BJ (cell line): ENCODE results near the gene RIC8B. TPM values are rescaled to one million over a fixed set of nuclear protein-coding genes. Genes with fewer than 3 reads are reported as not detected.

Experiments used
- CTCF ChIA-PET: fragments of 350-600 bp; formaldehyde crosslinking; extraction: SDS; loops from one replicate; lab custom pipeline; 2021; ENCODE audit warnings: antibody characterized with exemption, inconsistent platforms; lab: Yijun Ruan, JAX
- POLR2A ChIA-PET: fragments of 300-600 bp; sonication (Branson Sonifier 250); formaldehyde crosslinking; extraction: SDS; loops from one replicate; lab custom pipeline; 2021; ENCODE audit warnings: antibody characterized with exemption; lab: Charles Lee
- DNase-seq: peaks from one replicate; pipeline ENCODE4 v3.0.0-alpha.2; 2011; ENCODE audit warnings: low read depth
- H3K27me3 ChIP-seq: 2 replicates; pipeline ENCODE4 v1.6.0; 2011; ENCODE audit warnings: low read length; ENCODE audit not compliant: control insufficient read depth, insufficient read depth
- H3K36me3 ChIP-seq: 2 replicates; pipeline ENCODE4 v1.5.1; 2011; ENCODE audit warnings: low read length; ENCODE audit not compliant: control insufficient read depth, insufficient read depth
- H3K4me3 ChIP-seq: 2 replicates; pipeline ENCODE4 v1.5.1; 2011; ENCODE audit warnings: low read depth, mild to moderate bottlenecking, control low read depth, low read length
- polyA plus RNA-seq: library from polyadenylated mRNA; depleted of rRNA; stranded (reverse); fragments of >200 nt; gene quantifications from 2 replicates; pipeline ENCODE4 v1.2.3, GENCODE V29; 2011
- TF ChIP-seq, protein P1 (sequence below): IDR thresholded peaks from 2 replicates; pipeline ENCODE4 v1.5.1; 2011; ENCODE audit warnings: low read depth, mild to moderate bottlenecking, control low read depth, inconsistent platforms, low read length, moderate library complexity; ENCODE audit not compliant: insufficient read depth

RIC8B gene
- polyA plus RNA-seq, 1 experiment, result 5.6 TPM

DNA sequence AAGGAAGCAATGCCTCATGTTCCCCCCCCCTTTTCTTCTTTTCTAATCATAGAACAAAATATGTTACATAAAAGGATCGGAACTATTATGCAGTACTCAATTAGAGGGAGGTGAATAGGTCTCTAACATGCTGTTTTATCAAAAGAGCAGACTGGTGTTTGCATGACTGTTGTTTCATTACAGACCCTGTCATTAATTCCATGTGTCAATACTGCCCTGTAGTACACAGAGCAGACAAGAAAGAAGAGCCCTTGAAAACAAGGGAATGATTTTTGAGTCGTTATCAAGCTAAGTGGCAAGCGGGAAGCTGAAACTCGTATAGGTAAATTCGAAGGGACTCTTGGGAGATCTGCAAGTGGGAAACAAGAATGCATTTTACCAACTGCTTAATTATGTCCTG, 104.3 kb downstream of the RIC8B start:
- no peak for DNase-seq
- TF ChIP-seq, protein P1, sequence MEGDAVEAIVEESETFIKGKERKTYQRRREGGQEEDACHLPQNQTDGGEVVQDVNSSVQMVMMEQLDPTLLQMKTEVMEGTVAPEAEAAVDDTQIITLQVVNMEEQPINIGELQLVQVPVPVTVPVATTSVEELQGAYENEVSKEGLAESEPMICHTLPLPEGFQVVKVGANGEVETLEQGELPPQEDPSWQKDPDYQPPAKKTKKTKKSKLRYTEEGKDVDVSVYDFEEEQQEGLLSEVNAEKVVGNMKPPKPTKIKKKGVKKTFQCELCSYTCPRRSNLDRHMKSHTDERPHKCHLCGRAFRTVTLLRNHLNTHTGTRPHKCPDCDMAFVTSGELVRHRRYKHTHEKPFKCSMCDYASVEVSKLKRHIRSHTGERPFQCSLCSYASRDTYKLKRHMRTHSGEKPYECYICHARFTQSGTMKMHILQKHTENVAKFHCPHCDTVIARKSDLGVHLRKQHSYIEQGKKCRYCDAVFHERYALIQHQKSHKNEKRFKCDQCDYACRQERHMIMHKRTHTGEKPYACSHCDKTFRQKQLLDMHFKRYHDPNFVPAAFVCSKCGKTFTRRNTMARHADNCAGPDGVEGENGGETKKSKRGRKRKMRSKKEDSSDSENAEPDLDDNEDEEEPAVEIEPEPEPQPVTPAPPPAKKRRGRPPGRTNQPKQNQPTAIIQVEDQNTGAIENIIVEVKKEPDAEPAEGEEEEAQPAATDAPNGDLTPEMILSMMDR, result no peak
- CTCF ChIA-PET, result no interaction called here
- 0 out of 2 replicates have a peak, but pooled peaks cover 2% of the 10 kb centered on the region for H3K36me3 ChIP-seq
- H3K27me3 ChIP-seq, result no peaks in the 10 kb centered on the region
- no peak overlapping the region for H3K4me3 ChIP-seq
- POLR2A ChIA-PET, result no interaction called here

DNA sequence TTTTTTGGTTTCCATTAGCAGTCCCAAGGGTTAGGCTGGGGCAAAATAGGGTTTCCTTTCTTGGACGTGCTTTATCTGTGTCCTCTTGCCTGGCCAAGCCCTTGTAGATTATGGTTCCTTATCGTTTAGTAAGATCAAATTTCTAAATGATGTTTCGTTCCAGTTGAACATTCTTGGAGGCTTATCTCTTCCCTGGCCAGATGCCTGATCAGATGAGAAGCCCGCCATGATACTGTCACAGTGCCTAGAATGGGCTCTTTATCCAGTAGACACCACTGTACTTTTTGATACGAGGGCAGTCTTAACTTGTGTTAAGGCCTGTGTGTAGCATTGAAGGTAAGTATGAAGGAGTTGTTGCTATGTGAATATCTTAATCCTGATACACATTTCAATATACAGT, 105.1 kb downstream of the RIC8B start:
- Histone ChIP-seq H3K4me3 (no peak overlapping the region), H3K36me3 (0 out of 2 replicates have a peak, but pooled peaks cover 2% of the 10 kb centered on the region), H3K27me3 (no peaks in the 10 kb centered on the region)
- TF ChIP-seq, protein P1, result no peak
- ChIA-PET POLR2A (no interaction called here), CTCF (no interaction called here)
- no peak for DNase-seq

DNA sequence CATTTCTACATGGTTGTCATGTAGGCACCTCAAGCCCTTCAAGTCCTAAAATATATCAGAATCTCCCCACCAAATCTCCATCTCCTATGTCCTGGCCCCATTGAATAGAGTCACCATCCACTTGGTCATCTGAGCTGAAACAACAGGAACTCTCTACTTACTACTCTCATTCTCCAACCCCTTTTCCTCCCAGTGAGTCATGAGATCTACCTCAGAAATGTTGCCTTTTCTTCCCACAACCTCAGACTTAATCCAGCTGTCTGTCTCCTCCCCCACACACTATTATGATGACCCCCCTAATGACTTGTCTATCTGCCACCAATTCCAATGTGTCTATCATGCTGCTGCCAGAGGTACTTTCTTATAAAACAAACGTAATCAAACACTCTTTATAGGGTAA, 108.9 kb downstream of the RIC8B start:
- no peaks in the 10 kb centered on the region for H3K27me3 ChIP-seq
- DNase-seq, result no peak
- ChIA-PET CTCF (no interaction called here), POLR2A (no interaction called here)
- H3K4me3 ChIP-seq, result no peak overlapping the region
- H3K36me3 ChIP-seq, result 0 out of 2 replicates have a peak, but pooled peaks cover 2% of the 10 kb centered on the region
- TF ChIP-seq, protein P1, result no peak

DNA sequence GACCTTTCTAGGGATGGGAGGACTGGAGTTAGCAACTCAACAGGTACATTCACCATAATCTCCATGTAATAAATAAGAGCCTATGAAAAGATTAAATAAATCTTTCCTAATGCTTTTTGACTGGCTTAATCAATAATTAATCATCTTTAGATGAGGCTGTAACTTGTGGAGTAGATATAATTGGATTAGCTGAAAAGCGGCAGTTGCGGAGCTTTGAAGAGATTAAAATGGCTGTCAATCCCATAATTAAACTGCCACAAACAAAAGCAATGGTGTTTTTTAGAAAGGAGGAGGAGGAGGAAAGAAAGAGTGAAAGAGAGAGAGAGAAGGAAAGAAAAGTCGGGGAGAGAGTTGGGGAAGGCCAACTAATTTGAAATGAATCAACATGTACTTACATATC, 110.5 kb downstream of the RIC8B start:
- peaks cover 2% of the 10 kb centered on the region; the same call in 1 of the 2 replicates for H3K36me3 ChIP-seq
- CTCF ChIA-PET, result interaction anchor here (1.4 kb wide), 1 partner anchor 9 kb away, joined by 3 read pairs; no protein-coding TSS in a partner anchor
- no peak overlapping the region for H3K4me3 ChIP-seq
- POLR2A ChIA-PET, result no interaction called here
- no peak for DNase-seq
- TF ChIP-seq, protein P1, result no peak
- H3K27me3 ChIP-seq, result no peaks in the 10 kb centered on the region

DNA sequence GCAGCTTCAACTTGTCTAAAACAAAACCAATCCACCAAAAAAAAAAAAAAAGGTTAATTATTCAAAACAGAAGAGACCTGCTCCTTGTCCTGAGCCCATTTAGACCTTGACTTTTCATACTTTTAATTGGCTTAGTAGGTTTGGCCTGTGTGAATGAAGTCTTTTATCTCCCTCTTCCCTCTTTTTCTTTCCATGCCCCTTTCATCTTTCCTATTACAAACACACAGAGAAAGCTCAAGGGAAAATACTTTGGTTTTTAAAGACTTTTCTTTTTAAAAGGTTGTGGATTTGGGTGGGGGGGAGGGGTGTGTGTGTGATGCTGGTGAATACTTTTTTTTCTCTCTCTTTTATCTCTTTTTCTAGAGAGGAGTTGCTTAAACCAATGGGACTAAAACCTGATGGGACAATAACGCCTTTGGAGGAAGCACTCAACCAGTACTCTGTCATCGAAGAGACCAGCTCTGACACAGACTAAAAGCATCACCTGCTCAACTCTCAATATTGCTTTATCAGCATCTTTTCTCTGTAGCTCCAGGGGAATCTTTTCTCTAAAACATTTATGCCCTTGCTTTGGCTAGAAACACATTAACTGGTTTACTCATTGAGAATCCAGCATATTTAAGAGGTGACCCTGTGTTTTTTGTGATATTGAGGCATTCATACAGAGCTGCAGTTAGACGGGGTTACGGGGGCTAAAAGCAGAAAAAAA, 111.2 kb downstream of the RIC8B start:
- no peak overlapping the region for H3K4me3 ChIP-seq
- ChIA-PET CTCF (interaction anchor here (1.6 to 2.1 kb wide), 2 partner anchors 9 to 12 kb away, joined by 3 to 7 read pairs; no protein-coding TSS in a partner anchor), POLR2A (no interaction called here)
- no peaks in the 10 kb centered on the region for H3K27me3 ChIP-seq
- peaks cover 2% of the 10 kb centered on the region; the same call in 1 of the 2 replicates for H3K36me3 ChIP-seq
- no peak for DNase-seq
- TF ChIP-seq, protein P1, result no peak
